NCI-H146 treated with DMSO at 0.1 percent for 48 hours (cell line): ENCODE measurements around the gene ARHGAP29.

ENCODE experiments used
- DNase-seq: peaks from one replicate; lab custom pipeline; 2025; ENCODE audit not compliant: unreplicated experiment; lab: John Stamatoyannopoulos, UW

Gene ARHGAP29, protein sequence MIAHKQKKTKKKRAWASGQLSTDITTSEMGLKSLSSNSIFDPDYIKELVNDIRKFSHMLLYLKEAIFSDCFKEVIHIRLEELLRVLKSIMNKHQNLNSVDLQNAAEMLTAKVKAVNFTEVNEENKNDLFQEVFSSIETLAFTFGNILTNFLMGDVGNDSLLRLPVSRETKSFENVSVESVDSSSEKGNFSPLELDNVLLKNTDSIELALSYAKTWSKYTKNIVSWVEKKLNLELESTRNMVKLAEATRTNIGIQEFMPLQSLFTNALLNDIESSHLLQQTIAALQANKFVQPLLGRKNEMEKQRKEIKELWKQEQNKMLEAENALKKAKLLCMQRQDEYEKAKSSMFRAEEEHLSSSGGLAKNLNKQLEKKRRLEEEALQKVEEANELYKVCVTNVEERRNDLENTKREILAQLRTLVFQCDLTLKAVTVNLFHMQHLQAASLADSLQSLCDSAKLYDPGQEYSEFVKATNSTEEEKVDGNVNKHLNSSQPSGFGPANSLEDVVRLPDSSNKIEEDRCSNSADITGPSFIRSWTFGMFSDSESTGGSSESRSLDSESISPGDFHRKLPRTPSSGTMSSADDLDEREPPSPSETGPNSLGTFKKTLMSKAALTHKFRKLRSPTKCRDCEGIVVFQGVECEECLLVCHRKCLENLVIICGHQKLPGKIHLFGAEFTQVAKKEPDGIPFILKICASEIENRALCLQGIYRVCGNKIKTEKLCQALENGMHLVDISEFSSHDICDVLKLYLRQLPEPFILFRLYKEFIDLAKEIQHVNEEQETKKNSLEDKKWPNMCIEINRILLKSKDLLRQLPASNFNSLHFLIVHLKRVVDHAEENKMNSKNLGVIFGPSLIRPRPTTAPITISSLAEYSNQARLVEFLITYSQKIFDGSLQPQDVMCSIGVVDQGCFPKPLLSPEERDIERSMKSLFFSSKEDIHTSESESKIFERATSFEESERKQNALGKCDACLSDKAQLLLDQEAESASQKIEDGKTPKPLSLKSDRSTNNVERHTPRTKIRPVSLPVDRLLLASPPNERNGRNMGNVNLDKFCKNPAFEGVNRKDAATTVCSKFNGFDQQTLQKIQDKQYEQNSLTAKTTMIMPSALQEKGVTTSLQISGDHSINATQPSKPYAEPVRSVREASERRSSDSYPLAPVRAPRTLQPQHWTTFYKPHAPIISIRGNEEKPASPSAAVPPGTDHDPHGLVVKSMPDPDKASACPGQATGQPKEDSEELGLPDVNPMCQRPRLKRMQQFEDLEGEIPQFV

DNA sequence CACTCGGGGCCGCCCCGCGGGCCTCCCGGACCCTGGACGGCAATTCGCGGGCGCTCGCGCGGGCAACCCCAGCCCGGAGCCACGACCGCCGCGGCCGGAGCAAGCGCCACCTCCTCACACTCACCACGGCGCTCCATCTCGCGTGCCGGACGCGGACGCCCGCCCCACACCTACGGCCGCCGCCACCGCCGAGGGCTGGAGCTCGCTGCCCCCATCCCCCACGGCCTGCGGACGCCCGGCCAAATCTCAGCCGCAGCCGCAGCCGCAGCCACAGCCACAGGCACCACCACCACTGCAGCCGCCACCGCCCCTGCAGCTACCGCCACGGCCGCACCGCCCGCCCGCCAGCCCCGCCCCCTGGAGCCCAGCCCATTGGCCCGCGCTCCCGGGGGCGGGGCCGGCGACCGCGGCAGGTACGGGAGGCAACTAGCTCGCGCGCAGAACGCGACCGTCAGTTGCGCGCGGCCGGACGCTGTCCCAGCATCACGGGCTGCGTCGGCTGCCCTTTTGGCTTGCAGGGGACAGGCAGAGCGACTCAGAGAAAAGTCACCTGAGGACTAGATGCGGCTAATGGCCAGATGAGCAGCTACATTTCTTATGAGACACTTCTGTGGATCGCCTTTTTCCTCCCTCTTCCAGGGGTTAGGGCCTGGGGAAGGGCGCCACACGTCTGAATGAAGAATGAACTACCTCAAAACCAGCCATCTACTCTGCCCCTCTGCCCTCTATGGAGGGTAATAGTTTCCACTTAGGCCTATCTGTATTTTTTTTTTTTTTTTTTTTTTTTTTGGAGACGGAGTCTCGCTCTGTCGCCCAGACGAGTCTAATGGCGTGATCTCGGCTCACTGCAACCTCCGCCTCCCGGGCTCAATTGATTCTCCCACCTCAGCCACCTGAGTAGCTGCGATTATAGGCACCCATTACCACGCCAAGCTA, at the start of gene ARHGAP29:
ARHGAP29 (minus strand) TSS at position 294 of the 936 bp plus-strand sequence. CDS start 5,973 bp downstream, outside the sequence.
- peak; percentile 31 for DNase-seq

DNA sequence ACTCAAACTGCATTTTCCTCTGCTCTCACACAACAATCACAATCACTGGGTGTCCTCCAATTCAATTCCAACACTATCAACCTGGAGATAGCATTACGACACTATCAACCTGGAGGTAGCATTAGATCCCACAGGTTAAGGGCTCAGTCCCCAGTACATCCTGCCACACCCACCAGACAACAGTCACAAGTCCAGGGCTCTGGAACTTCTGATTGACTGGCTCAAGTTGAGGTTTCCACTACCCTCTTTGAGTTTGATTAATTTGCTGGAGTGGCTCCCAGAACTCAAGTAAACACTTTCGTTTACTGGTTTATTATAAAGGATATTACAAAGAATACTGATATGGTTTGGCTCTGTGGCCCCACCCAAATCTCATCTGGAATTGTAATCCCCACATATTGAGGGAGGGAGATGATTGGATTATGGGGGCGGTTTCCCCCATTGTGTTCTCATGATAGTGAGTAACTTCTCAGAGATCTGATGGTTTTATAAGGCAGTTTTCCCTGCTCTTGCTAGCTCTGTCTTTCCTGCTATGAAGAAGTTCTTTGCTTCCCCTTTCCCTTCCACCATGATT, 49.6 kb upstream of the ARHGAP29 start:
- no peak for DNase-seq

DNA sequence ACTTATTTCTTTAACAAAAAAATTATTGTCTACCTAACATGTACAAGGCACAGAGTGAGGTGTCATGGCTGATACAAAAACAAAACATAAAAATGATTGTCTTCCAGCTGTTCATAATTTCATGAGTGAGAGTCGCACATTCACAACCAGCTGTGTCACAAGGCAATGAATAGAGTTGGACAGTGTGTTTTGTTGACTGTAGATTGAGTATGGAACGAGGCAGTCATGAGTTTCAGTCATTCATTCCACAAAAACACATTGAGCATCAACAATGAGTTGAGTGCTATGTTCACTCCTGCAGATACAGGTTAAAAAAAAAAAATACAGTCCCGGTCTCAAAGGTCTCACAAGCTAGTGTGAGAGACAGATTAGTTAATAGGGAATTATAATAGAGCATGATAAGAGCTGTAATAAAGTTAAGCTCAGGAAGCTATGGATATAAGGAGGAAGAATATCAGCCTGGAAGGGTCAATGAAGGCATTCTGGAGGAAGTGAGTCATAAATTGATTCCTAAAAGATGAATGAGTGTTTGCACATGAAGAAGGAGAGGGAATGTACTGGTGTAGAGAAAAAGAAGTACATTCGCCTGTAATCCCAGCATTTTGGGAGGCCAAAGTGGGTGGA, 47.8 kb upstream of the ARHGAP29 start:
- no peak for DNase-seq

DNA sequence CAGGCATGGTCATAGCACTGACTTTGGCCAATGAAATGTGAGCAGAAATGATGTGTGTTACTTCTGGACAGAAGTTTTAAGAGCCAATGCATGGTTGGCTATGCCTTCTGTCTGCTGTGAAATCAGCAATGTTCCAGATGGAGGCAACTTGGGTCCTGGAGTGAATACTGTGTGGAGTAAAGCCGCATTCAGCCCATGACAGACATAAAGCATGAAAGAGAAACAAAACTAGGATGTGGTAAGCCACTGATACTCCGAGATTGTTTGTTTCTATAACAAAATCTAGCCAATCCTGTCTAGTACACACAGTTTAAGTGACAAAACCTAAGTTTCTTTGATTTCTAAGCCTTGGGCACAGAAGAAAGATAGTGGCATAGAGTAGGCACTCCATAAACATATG, 47.1 kb upstream of the ARHGAP29 start:
- no peak for DNase-seq

DNA sequence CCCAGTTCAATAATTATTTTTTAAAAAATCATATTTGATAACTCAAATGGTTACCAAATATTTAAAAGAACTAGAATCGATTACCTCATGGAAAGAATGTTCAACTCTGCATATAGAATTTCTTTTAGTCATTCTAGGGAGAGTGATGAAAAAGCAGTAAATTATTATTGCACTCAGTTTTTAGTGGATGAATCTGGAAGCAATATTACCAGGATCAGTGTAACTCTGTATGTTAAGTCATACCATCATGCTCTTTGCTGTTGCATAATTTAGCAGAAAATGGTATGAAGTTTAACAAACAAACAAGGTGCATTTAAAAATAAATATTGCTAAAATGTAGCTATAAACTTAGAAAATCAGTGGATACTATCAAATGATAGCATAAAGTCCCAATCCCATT, 46.1 kb upstream of the ARHGAP29 start:
- no peak for DNase-seq

DNA sequence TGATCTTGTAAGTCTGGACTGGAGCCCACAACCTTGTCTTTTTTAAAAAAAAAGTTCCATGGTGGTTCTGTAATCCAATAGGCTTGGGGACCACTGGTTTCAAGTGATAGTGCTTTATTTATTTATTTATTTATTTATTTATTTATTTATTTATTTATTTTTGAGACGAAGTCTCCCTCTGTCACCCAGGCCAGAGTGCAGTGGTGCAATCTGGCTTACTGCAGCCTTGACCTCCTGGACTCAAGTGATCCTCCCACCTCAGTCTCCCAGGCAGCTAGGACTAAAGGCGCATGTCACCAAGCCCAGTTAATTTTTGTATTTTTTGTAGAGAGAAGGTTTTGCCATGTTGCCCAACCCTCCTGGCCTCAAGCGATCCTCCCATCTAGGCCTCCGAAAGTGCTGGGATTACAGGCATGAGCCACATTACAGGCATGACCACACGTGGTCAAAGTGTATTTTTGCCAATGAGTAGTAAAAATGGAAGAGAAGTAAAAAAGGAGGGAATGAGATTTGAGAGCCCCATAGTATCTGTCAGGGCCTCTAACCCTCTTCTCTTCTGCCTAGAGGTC, 44.8 kb upstream of the ARHGAP29 start:
- DNase-seq: no peak

DNA sequence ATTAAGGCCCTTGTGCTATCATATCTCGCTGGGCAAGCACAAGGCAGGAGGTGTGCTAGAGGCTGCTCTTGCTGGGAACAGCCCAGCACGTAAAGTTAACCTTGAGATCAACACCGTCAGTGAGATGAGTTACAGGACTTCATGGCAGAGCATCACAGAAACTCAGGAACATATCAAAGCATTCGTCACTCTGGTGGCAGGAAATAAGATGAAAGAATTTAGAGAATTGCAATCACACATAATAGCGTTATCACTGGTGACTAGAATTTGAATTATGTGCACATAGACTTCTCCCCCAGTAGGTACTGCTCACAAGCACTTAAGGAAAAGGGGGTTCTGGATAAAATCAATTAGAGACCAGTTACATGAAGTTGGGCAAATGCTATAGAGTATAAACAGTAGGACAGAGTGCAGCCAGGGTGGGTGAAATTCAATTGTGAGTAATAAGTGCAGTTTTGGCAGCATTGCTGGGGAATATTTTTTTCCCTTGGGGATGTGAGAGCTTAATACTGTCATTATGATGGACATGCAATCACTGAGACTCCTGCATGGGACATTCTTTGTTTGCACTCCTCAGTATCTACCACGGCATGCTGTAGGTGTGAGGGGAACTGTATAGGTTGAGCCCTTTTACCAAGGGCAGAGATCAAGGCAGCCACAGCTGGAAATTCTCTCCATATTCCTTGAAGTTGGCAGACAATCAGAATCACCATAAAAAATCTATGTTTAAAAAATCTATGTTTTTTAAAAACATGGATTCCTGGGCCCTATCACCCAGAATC, 44.2 kb upstream of the ARHGAP29 start:
- no peak for DNase-seq

DNA sequence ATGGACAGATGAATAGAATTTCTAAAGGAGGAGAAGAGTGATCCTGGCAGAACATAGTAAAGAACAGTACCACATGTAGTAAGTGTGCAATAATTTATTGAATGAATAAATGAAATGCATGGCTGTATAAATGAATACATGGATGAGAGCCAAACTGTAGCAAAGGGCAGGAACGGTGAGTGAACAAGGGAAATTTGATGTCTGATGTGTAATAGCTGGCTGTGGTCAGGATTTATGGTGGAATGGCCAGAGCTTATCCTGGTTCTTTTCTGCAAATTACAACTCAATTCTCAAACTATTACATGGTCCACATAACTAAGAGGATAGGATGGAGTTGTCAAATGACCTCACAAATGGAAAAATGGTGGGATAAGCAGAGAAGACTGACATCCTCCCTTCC, 43.2 kb upstream of the ARHGAP29 start:
- no peak for DNase-seq

DNA sequence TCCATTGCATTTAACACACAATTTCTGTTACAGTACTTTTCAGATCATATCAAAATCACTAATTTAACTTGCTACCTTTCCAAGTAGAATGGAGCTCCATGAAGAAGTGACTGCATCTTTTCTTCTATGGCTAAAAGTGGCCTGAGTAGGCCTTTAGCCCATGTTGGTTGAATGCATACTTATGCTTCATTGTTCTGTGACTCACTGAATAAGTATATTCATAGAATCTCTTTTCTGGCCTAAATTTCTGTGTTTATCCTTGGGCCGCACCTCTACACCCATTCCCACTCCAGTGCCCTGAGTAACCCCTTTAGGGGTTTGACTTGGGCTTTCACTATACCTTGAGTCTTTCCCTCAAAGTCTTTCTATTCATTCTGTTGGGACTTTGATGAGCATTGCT, 42.1 kb upstream of the ARHGAP29 start:
- no peak for DNase-seq

DNA sequence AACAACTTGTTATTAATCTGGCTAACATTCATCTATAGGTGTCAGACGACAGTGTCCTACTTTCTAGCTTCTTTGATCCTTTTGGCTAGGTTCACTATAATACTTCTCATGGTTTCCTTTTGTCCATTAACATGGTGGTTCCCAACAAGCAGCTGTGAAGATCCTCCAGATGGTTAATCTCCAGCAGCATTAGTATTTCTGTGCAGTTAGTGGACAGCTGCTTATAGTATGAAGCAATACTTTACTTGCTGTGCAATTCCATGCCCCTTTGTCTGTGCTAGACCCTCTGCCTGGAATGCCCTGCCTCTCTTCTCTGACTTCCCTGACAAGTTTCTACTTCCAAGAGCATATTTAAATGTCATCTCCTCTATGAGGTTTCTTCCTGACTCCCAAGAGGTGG, 41.7 kb upstream of the ARHGAP29 start:
- DNase-seq: no peak

DNA sequence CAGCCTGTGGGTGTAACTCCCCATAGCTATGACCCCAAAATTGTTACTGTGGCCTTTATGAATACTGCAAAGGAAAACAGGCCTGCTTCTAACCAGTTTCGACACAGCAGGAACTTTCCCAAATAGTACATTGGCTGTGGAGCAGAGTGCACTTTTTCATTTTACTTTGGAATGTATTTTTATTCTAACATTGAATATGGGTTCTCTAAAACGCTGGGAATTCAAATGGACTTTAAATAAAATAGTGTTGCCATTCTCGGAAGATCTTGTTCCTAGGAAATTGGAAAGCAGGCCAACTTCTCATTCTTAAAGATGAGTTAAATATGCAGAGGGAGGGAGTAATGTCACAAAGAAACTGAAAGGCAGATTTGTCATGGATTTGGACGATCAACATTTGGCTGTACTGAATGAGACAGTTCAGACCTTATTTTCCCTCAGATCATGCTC, 39.6 kb upstream of the ARHGAP29 start:
- no peak for DNase-seq

DNA sequence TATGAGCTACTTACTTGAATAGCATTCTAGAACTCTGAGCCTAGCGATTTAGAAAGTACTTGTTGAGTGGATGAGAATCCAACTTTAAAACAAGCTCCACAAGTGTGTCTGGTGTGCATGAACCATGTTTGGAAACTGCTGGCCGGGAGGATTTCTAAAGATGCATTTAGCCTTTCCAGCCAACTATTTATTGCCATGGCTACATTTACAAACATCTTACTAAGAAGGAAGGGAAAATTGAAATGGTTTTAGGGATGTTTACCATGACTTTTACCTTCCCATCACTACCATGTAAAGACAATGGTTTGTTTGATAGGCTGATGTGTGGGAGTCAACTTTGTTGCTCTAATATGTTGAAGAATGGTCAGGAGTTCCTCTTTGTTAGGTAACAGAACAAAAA, 37.7 kb upstream of the ARHGAP29 start:
- no peak for DNase-seq

DNA sequence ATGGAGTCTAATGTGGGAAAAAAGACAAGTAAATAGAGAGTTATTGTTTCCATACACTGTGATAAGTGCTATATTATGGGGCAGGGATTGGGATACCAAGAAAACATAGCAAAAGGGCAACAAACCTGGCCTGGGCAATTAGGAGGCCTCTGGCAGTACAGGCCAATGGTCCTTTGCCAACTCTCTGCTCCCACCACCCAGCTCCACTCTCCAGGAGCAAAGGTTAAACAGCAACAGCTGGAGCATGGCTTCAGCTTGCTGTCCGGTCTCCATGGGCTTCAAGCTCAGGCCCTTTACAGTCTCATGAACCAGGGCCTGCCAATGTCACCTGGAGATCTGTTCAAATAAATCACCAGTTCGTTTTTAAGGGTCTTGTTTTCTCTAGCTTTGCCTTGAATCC, 37.2 kb upstream of the ARHGAP29 start:
- DNase-seq: no peak

DNA sequence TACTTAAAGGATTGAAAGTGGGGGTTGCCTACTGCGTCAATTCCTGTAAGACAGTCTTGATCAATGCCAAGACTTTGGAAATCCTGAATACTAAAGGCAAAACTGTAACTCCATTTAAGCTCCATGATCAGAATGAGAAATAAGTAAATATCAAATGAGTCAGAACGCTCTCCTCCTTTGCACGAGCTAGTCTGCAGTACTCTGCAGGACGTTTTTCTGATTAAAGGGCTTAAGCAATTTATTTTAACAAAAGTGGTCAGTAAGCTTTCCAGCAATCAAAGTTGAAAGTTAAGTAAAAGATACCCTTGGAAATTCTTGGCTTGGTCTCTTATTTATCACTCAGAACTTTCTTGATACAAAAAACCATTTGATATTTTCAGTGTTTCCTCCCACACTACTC, 35.7 kb upstream of the ARHGAP29 start:
- DNase-seq: no peak

DNA sequence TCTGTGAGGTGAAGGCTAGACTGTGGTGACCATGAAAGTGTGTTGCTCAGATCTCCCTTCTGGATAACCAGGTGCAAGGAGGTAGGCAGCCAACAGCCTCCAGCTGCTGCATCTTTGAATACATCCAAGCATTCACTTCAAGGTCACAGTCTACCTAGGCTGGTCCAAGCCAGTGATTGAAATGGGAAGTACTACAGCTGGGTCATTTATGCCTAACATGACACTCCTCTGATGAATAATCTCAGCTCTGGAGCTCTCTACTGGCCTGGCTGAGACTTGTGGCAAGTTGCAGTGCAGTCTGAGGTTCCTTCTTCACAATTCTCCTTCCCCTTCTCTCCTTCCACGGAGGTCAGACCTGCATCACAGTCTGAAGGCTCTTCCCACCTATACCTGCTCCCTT, 35.0 kb upstream of the ARHGAP29 start:
- no peak for DNase-seq

DNA sequence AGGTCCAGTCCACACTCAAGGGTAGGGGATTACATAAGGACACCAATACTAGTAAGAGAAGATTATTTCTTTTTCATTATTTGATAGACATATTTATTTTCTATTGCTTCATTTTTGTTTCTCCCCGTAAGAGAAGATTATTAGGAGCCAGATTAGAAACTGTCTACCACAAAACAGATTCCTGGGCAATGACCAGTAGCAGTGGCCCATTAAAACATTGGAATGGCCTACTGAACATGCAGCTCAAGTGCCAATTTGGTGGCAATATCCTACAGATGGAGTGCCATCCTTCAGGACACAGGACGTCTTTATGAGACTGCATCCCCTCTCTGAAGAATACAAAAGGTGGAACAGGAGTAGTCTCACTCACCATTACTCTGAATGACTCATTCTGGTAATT, 34.0 kb upstream of the ARHGAP29 start:
- DNase-seq: no peak

DNA sequence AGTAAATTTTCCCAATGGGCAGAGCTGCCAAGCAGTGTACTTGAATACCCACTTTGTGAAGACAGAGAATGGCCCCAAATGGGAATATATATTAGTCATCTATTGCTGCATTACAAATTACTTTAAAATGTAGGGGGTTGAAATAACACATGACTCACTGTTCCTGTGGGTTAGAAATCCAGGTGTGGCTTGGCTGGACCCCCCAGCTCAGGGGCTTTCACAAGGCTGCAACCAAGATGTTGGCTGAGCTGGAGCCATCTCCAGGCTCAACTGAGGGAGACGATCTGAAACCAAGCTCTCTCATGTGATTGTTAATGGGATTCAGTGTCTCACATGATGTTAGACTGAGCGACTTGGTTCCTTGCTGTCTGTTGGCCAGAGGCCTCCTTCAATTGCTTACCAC, 33.4 kb upstream of the ARHGAP29 start:
- no peak for DNase-seq

DNA sequence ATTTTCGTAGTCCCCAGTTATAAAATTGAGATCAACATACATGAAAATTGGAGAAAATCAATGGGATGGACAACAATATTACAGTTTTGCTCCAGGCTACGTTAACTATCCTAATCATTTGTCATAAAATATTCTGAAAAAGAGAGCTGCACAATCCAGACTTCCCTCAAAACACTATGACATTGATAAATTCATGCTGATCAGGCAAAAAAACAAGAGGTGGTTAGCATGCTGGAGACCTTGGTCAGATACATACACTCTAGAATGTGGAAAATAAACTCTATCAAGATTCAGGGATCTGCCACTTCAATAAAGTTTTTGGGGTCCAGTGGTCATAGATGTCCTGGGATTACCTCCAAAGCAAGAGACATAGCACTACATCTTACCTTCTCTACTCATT, 32.5 kb upstream of the ARHGAP29 start:
- no peak for DNase-seq
